Measurements from ENCODE around the gene CLSTN1. TPM values are rescaled to one million over a fixed set of nuclear protein-coding genes. Genes with fewer than 3 reads are reported as not detected.
A peak's percentile ranks its signal among the peaks of the same experiment; 100 is the strongest.

CLSTN1 gene
- polyA plus RNA-seq, 1 of the 3 experiments (the other 2 are of a cell fraction): 59.6 TPM

DNA sequence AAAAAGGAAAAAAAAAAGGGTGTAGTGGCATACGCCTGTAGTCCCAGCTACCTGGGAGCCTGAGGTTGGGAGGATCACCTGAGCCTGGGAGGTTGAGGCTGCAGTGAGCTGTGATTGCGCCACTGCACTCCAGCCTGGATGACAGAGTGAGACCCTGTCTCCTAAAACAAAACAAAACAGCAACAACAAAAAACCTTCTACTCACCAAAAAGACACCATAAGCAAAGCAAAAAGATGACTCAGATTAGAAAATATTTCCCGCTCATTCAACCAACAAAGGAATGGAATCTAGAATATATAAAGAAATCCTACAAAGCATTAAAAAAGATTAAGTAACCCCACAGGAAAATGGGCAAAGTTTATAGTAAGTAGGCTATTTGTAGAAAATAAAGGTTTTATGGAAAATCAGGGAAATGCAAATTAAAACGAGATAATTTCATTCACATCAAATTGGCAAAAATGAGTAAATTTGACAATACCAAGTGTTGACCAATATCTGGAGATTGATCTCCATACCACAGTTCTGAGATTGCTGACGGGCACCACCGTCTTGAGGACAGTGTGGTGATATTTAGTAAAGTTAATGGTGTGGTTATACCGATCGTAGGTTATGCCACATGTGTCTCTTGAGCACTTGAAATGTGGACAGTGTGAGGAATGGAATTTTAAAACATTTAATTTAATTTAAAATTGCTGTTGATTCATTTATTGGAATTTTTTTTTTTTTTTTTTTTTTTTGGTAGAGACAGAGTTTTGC, 118.2 kb downstream of the CLSTN1 start:
- no peaks in the 10 kb centered on the region for H3K9me2 ChIP-seq
- H3K4me2 ChIP-seq: no peak overlapping the region
- peak overlapping the region in 1 of 2 experiments; percentile 28; a peak in 1 of 4 replicates for H3K27ac ChIP-seq (ENCODE audit: low read depth in 2 of 2, low read length in 1 of 2)
- DNase-seq: no peak
- WGBS (ENCODE audit: low lambda C conversion rate): 91% methylated on average over 8 of the region's 8 CpGs
- H4K20me1 ChIP-seq (ENCODE audit: insufficient read depth): no peaks in the 10 kb centered on the region
- no peaks in the 10 kb centered on the region for H3K79me2 ChIP-seq (ENCODE audit: insufficient read depth)
- TF ChIP-seq POLR2AphosphoS5 (IDR thresholded peaks at IDR 0.05; ENCODE audit: low read depth, low read length) (no peak), JUND (IDR thresholded peaks at IDR 0.05) (0 out of 2 replicates have a peak, but pooled peaks have one; percentile 13), FOSL2 (IDR thresholded peaks at IDR 0.05; ENCODE audit: borderline replicate concordance, low read depth) (peak; percentile 39; the same call in 1 of the 2 replicates), SMC3 (IDR thresholded peaks at IDR 0.05; ENCODE audit: low read depth, low read length) (no peak)
- H3K27me3 ChIP-seq (ENCODE audit: insufficient read depth): no peaks in the 10 kb centered on the region
- no peak overlapping the region for H3K9ac ChIP-seq
- no peaks in the 10 kb centered on the region for H3K9me3 ChIP-seq
- CTCF ChIA-PET: no interaction called here
- peaks cover 9% of the 10 kb centered on the region for H3F3A ChIP-seq (replicated peaks; ENCODE audit: insufficient read depth)
- peak overlapping the region; percentile 41; the same call in 1 of the 2 replicates for H2AFZ ChIP-seq (ENCODE audit: low read depth)
- H3K36me3 ChIP-seq (replicated peaks in 1 of 2; ENCODE audit: control insufficient read depth in 1 of 2, insufficient read depth in 2 of 2, low read length in 1 of 2): no peaks in the 10 kb centered on the region
- POLR2A ChIA-PET: interaction anchor here (0.7 kb wide), 1 partner anchor 46 kb away, joined by 4 read pairs; no protein-coding TSS in a partner anchor
- H3K4me1 ChIP-seq (ENCODE audit: control insufficient read depth in 1 of 2, insufficient read depth in 2 of 2, low read depth in 1 of 2, low read length in 1 of 2): peaks cover 0 to 6% of the 10 kb centered on the region in 2 experiments; a peak in 1 of 4 replicates
- no peak overlapping the region for H3K4me3 ChIP-seq (ENCODE audit: low read depth in 2 of 2, low read length in 1 of 2)

DNA sequence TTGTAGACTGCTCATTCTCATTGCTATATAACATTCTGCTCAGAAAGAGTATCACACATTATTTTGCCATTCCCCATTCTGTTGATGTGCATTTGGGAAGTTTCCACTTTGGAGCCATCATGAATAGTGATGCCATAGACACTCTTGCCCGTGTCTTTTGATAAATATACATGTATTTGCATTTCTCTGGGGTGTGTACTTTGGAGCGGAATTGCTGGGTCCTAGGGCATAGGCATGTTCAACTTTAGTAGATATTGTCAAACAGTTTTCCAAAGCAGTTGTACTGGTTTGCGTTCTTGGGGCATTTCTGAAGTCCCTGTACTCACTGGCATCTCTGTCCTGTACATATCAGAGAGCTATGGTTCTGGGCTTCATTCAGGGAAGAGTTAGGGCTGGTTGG, 120.1 kb downstream of the CLSTN1 start:
- TF ChIP-seq EP300 (IDR thresholded peaks at IDR 0.05; ENCODE audit: borderline replicate concordance in 1 of 2, low read depth in 1 of 2, low read length in 1 of 2) (no peak), ELF1 (IDR thresholded peaks at IDR 0.05) (no peak), USF1 (IDR thresholded peaks at IDR 0.05; ENCODE audit: borderline replicate concordance, low read depth) (no peak), ZBTB33 (IDR thresholded peaks at IDR 0.05; ENCODE audit: borderline replicate concordance, low read depth) (no peak), TEAD4 (IDR thresholded peaks at IDR 0.05; ENCODE audit: borderline replicate concordance, insufficient read depth) (no peak)
- WGBS (ENCODE audit: low lambda C conversion rate): 78% methylated on average over 3 of the region's 3 CpGs
- CTCF ChIA-PET: interaction anchor here (1.5 to 2.2 kb wide), 2 partner anchors 13 to 22 kb away, joined by 3 to 10 read pairs; no protein-coding TSS in a partner anchor
- Histone ChIP-seq H3K79me2 (ENCODE audit: insufficient read depth) (no peaks in the 10 kb centered on the region), H3K36me3 (replicated peaks in 1 of 2; ENCODE audit: control insufficient read depth in 1 of 2, insufficient read depth in 2 of 2, low read length in 1 of 2) (no peaks in the 10 kb centered on the region), H3K4me2 (no peak overlapping the region), H3K4me3 (ENCODE audit: low read depth in 2 of 2, low read length in 1 of 2) (no peak overlapping the region), H3K27ac (ENCODE audit: low read depth in 2 of 2, low read length in 1 of 2) (no peak overlapping the region), H3K9me2 (no peaks in the 10 kb centered on the region), H3K9ac (no peak overlapping the region), H3K27me3 (ENCODE audit: insufficient read depth) (no peaks in the 10 kb centered on the region), H3K9me3 (no peaks in the 10 kb centered on the region), H3K4me1 (ENCODE audit: control insufficient read depth in 1 of 2, insufficient read depth in 2 of 2, low read depth in 1 of 2, low read length in 1 of 2) (peaks cover 0 to 6% of the 10 kb centered on the region in 2 experiments; a peak in 1 of 4 replicates), H2AFZ (ENCODE audit: low read depth) (no peak overlapping the region), H4K20me1 (ENCODE audit: insufficient read depth) (no peaks in the 10 kb centered on the region), H3F3A (replicated peaks; ENCODE audit: insufficient read depth) (peaks cover 14% of the 10 kb centered on the region)
- POLR2A ChIA-PET: no interaction called here
- DNase-seq: no peak

Data from SK-N-SH (cell line).